ENCODE results near the gene CALCOCO1.

CALCOCO1 gene

GRCh38 chr12:53757101-53757770 is 30.0 kb upstream of the CALCOCO1 start:
- DNase-seq (ENCODE audit: insufficient read length, low spot score) (no peak), FAIRE-seq (no peak)
- peak; percentile 72 for TF ChIP-seq CTCF (IDR thresholded peaks at IDR 0.05; ENCODE audit: insufficient read depth, missing control alignments)

GRCh38 chr12:53756300-53757100 is 29.2 kb upstream of the CALCOCO1 start:
- FAIRE-seq (no peak), DNase-seq (ENCODE audit: insufficient read length, low spot score) (no peak)
- no peak for TF ChIP-seq CTCF (IDR thresholded peaks at IDR 0.05; ENCODE audit: insufficient read depth, missing control alignments)

GRCh38 chr12:53755893-53756292 is 28.6 kb upstream of the CALCOCO1 start:
- DNase-seq (ENCODE audit: insufficient read length, low spot score), result no peak
- FAIRE-seq, result no peak
- no peak for TF ChIP-seq CTCF (IDR thresholded peaks at IDR 0.05; ENCODE audit: insufficient read depth, missing control alignments)

- TF ChIP-seq CTCF (IDR thresholded peaks at IDR 0.05; ENCODE audit: insufficient read depth, missing control alignments), result no peak
- FAIRE-seq, result no peak
- DNase-seq (ENCODE audit: insufficient read length, low spot score), result no peak
These were observed 28.2 kb upstream of the CALCOCO1 start for GRCh38 chr12:53755451-53755891.

GRCh38 chr12:53754633-53755264 is 27.5 kb upstream of the CALCOCO1 start:
- no peak for TF ChIP-seq CTCF (IDR thresholded peaks at IDR 0.05; ENCODE audit: insufficient read depth, missing control alignments)
- DNase-seq (ENCODE audit: insufficient read length, low spot score) (no peak), FAIRE-seq (no peak)

GRCh38 chr12:53754188-53754585 is 26.9 kb upstream of the CALCOCO1 start:
- DNase-seq (ENCODE audit: insufficient read length, low spot score), result no peak
- TF ChIP-seq CTCF (IDR thresholded peaks at IDR 0.05; ENCODE audit: insufficient read depth, missing control alignments), result no peak
- no peak for FAIRE-seq

All from D721Med (cell line).